Nephron (organoid): ENCODE data around the gene MS4A10.

Experiments
- H3K27ac Mint-ChIP-seq, 3 experiments: 2 replicates each; pipeline ENCODE4 v1.8.0; 2020; ENCODE audit warnings: mixed read lengths in 3 of 3, mild to moderate bottlenecking in 2 of 3, moderate library complexity in 1 of 3
- H3K27me3 Mint-ChIP-seq: 2 replicates; pipeline ENCODE4 v1.8.0; 2021; ENCODE audit warnings: low read depth, mild to moderate bottlenecking, moderate library complexity, mixed read lengths
- H3K36me3 Mint-ChIP-seq: 2 replicates; pipeline ENCODE4 v1.8.0; 2020; ENCODE audit warnings: low read depth, mixed read lengths
- H3K4me1 Mint-ChIP-seq: 2 replicates; pipeline ENCODE4 v1.8.0; 2020; ENCODE audit warnings: mixed read lengths
- H3K4me3 Mint-ChIP-seq, 3 experiments: 2 replicates each; pipeline ENCODE4 v1.8.0; 2020; ENCODE audit warnings: mild to moderate bottlenecking in 3 of 3, mixed read lengths in 3 of 3, moderate library complexity in 2 of 3
- H3K9me3 Mint-ChIP-seq: 2 replicates; pipeline ENCODE4 v1.8.0; 2020; ENCODE audit warnings: mixed read lengths
- CTCF ChIP-seq, 3 experiments: fragments of 200-600 bp; sonication (generic); IDR thresholded peaks; one replicate each; pipeline ENCODE4 v1.5.0; 2021; ENCODE audit warnings: antibody characterized with exemption in 3 of 3; ENCODE audit not compliant: unreplicated experiment in 3 of 3

The MS4A10 gene

GRCh38 chr11:60791153-60791933 lies 6.2 kb downstream of the MS4A10 start:
- Mint-ChIP-seq H3K9me3 (peaks cover 16% of the 10 kb centered on the region), H3K4me3 (no peak overlapping the region)

GRCh38 chr11:60792521-60792920 lies 7.4 kb downstream of the MS4A10 start:
- Mint-ChIP-seq H3K36me3 (no peaks in the 10 kb centered on the region), H3K4me1 (peaks cover 8% of the 10 kb centered on the region), H3K27ac (no peak overlapping the region), H3K27me3 (peaks cover 22% of the 10 kb centered on the region), H3K9me3 (peaks cover 12% of the 10 kb centered on the region), H3K4me3 (no peak overlapping the region)
- TF ChIP-seq CTCF (IDR thresholded peaks at IDR 0.05; ENCODE audit: unreplicated experiment in 3 of 3): no peak

More at GRCh38 chr11:60791153-60791933, 6.2 kb downstream of the MS4A10 start:
- Mint-ChIP-seq H3K4me1 (peaks cover 19% of the 10 kb centered on the region), H3K27ac (no peak overlapping the region), H3K27me3 (peaks cover 22% of the 10 kb centered on the region), H3K36me3 (no peaks in the 10 kb centered on the region)
- TF ChIP-seq CTCF (IDR thresholded peaks at IDR 0.05; ENCODE audit: unreplicated experiment in 3 of 3): no peak

- H3K27me3 Mint-ChIP-seq: peaks cover 25% of the 10 kb centered on the region
- H3K27ac Mint-ChIP-seq: no peak overlapping the region
- no peaks in the 10 kb centered on the region for H3K4me1 Mint-ChIP-seq
- H3K36me3 Mint-ChIP-seq: no peaks in the 10 kb centered on the region
- no peak overlapping the region for H3K4me3 Mint-ChIP-seq
- TF ChIP-seq CTCF (IDR thresholded peaks at IDR 0.05; ENCODE audit: unreplicated experiment in 3 of 3): no peak
- H3K9me3 Mint-ChIP-seq: peaks cover 12% of the 10 kb centered on the region
Observed at GRCh38 chr11:60795291-60795690, 10.2 kb downstream of the MS4A10 start.

GRCh38 chr11:60797846-60798630 lies 12.9 kb downstream of the MS4A10 start:
- no peaks in the 10 kb centered on the region for H3K36me3 Mint-ChIP-seq
- no peak overlapping the region for H3K4me3 Mint-ChIP-seq
- no peak overlapping the region for H3K27ac Mint-ChIP-seq
- H3K27me3 Mint-ChIP-seq: peaks cover 20% of the 10 kb centered on the region
- H3K4me1 Mint-ChIP-seq: no peaks in the 10 kb centered on the region
- no peak for TF ChIP-seq CTCF (IDR thresholded peaks at IDR 0.05; ENCODE audit: unreplicated experiment in 3 of 3)
- no peaks in the 10 kb centered on the region for H3K9me3 Mint-ChIP-seq

- TF ChIP-seq CTCF (IDR thresholded peaks at IDR 0.05; ENCODE audit: unreplicated experiment in 3 of 3): no peak
- H3K4me1 Mint-ChIP-seq: no peaks in the 10 kb centered on the region
- H3K9me3 Mint-ChIP-seq: no peaks in the 10 kb centered on the region
Observed at GRCh38 chr11:60798631-60799030, 13.5 kb downstream of the MS4A10 start.

More at GRCh38 chr11:60798631-60799030, 13.5 kb downstream of the MS4A10 start:
- no peak overlapping the region for H3K27ac Mint-ChIP-seq
- H3K36me3 Mint-ChIP-seq: no peaks in the 10 kb centered on the region
- peaks cover 14% of the 10 kb centered on the region for H3K27me3 Mint-ChIP-seq
- no peak overlapping the region for H3K4me3 Mint-ChIP-seq
